Measurements from ENCODE around the gene DTX3.

DNA sequence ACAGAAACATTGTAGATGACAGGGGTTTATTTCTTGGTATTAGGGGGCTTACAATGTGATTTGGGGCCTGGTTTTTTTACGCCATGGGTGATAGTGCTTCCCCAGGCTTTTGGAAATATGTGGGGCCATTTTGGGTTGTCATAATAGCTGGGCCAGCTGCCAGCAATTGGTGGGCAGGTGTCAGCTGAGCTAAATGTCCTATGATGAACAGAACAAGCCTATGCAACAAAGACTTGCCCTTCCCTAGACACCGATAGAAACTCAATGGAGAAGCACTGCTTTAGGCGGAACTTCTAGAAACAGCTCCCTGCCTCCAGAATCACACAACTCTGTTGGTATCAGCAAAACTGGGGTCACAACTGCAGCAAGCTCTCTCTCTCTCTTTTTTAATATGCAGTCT is 33.5 kb downstream of the DTX3 start:
- TF ChIP-seq, protein P1, sequence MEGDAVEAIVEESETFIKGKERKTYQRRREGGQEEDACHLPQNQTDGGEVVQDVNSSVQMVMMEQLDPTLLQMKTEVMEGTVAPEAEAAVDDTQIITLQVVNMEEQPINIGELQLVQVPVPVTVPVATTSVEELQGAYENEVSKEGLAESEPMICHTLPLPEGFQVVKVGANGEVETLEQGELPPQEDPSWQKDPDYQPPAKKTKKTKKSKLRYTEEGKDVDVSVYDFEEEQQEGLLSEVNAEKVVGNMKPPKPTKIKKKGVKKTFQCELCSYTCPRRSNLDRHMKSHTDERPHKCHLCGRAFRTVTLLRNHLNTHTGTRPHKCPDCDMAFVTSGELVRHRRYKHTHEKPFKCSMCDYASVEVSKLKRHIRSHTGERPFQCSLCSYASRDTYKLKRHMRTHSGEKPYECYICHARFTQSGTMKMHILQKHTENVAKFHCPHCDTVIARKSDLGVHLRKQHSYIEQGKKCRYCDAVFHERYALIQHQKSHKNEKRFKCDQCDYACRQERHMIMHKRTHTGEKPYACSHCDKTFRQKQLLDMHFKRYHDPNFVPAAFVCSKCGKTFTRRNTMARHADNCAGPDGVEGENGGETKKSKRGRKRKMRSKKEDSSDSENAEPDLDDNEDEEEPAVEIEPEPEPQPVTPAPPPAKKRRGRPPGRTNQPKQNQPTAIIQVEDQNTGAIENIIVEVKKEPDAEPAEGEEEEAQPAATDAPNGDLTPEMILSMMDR (IDR thresholded peaks at IDR 0.05) = no peak
- TF ChIP-seq POLR2A (IDR thresholded peaks at IDR 0.05) = no peak

All from adrenal gland (tissue), 5 donors.